Nephron progenitor cell (in vitro differentiated cells): ENCODE measurements around the gene OSBPL5.
A peak's percentile ranks its signal among the peaks of the same experiment; 100 is the strongest.

Source experiments
- DNase-seq: peaks from one replicate; pipeline ENCODE4 v3.0.0; 2021
- H3K27ac Mint-ChIP-seq: 2 replicates; pipeline ENCODE4 v1.8.0; 2021; ENCODE audit warnings: mild to moderate bottlenecking, moderate library complexity, mixed read lengths
- H3K27me3 Mint-ChIP-seq: 2 replicates; pipeline ENCODE4 v1.8.0; 2021; ENCODE audit warnings: mild to moderate bottlenecking, low read depth, mixed read lengths; ENCODE audit not compliant: poor library complexity
- H3K36me3 Mint-ChIP-seq: 2 replicates; pipeline ENCODE4 v1.8.0; 2021; ENCODE audit warnings: low read depth, mixed read lengths
- H3K4me1 Mint-ChIP-seq: 2 replicates; pipeline ENCODE4 v1.8.0; 2021; ENCODE audit warnings: mixed read lengths
- H3K4me3 Mint-ChIP-seq: 2 replicates; pipeline ENCODE4 v1.8.0; 2021; ENCODE audit warnings: mild to moderate bottlenecking, moderate library complexity, mixed read lengths
- H3K9me3 Mint-ChIP-seq: 2 replicates; pipeline ENCODE4 v1.8.0; 2021; ENCODE audit warnings: mild to moderate bottlenecking, moderate library complexity, mixed read lengths
- TF ChIP-seq, protein P1 (sequence below): fragments of 200-600 bp; sonication (generic); IDR thresholded peaks from 2 replicates; pipeline ENCODE4 v1.5.0; 2021; ENCODE audit warnings: antibody characterized with exemption

Gene OSBPL5

DNA sequence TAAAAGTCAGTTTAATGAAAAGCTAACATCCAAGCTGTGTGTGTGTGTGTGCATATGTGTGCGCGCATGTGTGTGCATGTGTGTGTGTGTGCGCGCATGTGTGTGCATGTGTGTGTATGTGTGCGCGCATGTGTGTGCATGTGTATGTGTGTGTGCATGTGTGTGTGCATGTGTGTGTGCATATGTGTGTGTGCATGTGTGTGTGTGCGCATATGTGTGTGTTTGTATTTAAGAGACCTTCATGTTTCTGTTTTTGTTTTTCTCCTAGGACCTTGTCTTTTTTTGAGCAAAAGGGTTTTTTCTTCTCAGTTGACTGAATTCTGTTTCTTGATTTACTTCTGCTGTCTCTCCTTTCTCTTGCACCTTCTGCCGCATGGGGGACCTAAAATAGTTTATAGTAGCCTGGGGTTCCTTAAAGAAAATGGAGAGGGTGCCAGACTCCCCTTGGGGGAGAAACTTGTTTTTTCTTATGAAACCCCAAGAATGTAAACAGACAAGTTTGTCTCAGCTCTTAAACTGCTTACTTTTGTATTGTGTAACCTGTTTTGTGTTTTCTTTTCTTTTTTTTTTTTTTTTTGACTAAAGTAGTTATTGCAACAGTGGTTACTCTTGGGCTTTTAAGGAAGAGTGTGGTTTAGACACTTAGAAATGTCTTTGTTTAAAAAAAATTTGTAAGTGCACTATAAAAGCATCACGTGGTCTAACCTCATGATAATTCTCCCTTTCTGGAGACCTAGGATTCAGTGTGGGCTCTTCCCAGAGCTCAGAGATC, 53.0 kb downstream of the OSBPL5 start:
- Mint-ChIP-seq H3K36me3 (peaks cover 68% of the 10 kb centered on the region), H3K27ac (no peak overlapping the region), H3K9me3 (peaks cover 56% of the 10 kb centered on the region), H3K4me3 (no peak overlapping the region), H3K27me3 (peaks cover 2% of the 10 kb centered on the region), H3K4me1 (no peaks in the 10 kb centered on the region)
- no peak for DNase-seq
- TF ChIP-seq, protein P1, sequence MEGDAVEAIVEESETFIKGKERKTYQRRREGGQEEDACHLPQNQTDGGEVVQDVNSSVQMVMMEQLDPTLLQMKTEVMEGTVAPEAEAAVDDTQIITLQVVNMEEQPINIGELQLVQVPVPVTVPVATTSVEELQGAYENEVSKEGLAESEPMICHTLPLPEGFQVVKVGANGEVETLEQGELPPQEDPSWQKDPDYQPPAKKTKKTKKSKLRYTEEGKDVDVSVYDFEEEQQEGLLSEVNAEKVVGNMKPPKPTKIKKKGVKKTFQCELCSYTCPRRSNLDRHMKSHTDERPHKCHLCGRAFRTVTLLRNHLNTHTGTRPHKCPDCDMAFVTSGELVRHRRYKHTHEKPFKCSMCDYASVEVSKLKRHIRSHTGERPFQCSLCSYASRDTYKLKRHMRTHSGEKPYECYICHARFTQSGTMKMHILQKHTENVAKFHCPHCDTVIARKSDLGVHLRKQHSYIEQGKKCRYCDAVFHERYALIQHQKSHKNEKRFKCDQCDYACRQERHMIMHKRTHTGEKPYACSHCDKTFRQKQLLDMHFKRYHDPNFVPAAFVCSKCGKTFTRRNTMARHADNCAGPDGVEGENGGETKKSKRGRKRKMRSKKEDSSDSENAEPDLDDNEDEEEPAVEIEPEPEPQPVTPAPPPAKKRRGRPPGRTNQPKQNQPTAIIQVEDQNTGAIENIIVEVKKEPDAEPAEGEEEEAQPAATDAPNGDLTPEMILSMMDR = no peak

DNA sequence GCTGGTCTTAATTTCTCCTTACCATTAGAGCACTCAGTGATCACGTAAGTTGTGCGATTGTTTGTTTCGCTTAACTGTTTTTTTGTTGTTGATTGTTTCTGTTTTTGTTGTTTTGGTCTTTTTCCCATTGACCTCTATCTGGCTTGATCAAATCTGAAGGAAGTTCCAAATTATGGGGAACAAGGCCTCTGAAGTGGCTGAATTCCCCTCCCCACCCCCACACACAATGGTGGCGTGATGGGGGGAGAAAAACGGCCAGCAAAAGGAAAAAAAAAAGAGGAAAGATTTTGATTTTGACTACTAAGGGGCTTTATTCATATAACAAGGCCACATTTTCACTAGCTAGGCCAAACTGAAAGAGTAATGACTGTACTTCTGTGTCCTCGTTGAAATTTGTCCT, 53.6 kb downstream of the OSBPL5 start:
- Mint-ChIP-seq H3K9me3 (peaks cover 51% of the 10 kb centered on the region), H3K4me1 (no peaks in the 10 kb centered on the region), H3K4me3 (no peak overlapping the region), H3K27me3 (peaks cover 2% of the 10 kb centered on the region), H3K36me3 (peaks cover 63% of the 10 kb centered on the region), H3K27ac (no peak overlapping the region)
- TF ChIP-seq, protein P1 = no peak
- no peak for DNase-seq

DNA sequence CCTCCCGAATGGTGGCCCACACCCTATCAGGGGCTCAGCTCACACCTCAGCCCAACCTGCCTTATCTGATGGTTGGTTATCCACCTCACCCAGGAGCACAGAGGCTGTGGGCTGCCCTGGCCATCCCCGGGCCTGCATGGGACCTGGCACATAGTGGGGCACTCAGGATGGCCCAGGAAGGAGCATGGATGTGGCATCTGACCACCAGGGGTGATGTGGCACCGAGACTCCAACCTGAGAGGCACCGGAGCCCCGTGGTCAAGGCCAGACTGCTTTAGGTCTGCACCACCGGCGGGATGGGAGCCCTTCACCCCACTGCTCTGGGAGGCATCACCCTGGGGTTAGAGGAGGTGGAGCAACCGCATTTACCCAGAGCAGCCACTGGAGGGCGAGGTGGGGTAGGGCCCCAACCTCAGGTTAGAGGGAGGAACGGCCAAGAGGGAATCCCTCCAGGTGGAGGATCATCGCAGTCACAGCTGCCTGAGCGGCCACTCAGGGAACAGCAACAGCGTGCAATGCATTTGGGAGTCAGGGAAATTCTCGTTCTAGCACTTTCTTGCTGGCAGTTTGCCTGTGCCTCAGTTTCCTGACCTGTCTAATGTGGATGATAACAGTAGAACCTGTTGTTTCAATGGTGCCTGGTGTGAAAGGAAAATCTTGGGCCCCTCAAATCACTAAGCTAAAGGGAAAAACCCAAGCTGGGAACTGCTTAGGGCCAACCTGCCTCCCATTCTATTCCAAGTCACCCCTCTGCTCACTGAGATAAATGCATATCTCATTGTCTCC, 55.0 kb downstream of the OSBPL5 start:
- H3K36me3 Mint-ChIP-seq = peaks cover 53% of the 10 kb centered on the region
- TF ChIP-seq, protein P1 = peak; percentile 34
- no peaks in the 10 kb centered on the region for H3K4me1 Mint-ChIP-seq
- peaks cover 39% of the 10 kb centered on the region for H3K9me3 Mint-ChIP-seq
- H3K27me3 Mint-ChIP-seq = peaks cover 2% of the 10 kb centered on the region
- peak; percentile 39 for DNase-seq
- no peak overlapping the region for H3K4me3 Mint-ChIP-seq
- no peak overlapping the region for H3K27ac Mint-ChIP-seq

DNA sequence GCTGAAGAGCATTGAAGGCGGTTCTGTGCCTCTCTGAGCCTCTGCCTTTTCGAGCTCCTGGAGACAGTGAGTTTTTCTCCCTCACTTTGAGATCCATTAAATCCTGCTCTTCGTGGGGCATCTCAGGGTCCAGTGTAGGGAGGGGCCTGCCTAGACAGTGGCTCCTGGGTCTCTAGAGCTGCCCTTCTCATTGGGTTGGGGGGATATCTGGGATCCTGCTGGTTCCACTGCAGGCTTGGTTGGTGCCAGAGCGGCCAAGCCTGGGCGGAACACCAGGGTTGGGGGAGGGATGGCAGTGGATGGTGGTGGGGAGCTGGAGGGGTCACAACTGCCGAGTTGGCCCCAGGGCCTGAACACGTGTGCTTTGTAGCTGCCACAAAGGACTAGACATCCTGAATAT, 55.7 kb downstream of the OSBPL5 start:
- Mint-ChIP-seq H3K27me3 (peaks cover 2% of the 10 kb centered on the region), H3K4me3 (no peak overlapping the region), H3K4me1 (no peaks in the 10 kb centered on the region), H3K9me3 (peaks cover 33% of the 10 kb centered on the region), H3K27ac (no peak overlapping the region), H3K36me3 (peaks cover 48% of the 10 kb centered on the region)
- DNase-seq = no peak
- TF ChIP-seq, protein P1 = no peak

DNA sequence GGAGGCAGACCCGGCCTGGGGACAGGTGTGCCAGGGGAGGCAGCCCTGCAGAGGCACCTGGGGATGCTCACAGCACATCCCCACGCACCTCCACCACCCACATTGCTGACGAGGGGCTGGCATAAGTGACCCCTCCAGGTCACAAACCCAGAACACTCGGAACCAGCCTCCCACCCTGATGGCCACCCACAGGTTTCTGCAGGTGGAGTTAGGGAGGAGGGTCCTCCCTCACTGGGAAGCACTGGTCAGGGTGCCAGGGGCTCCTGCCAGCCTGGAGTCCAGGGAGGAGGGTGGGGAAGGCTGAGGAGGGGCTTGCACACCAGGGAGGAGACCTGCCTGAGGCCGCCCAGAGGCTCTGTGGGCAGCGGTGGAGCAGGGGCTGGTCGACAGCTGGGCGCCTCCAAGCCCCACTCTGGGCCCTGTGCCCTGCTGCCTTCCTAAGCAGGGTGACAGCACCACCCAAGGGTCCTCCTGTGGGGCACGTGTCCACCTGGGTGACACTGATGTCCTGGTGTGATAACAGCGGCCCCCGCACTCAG, 56.9 kb downstream of the OSBPL5 start:
- Mint-ChIP-seq H3K36me3 (peaks cover 36% of the 10 kb centered on the region), H3K27me3 (no peaks in the 10 kb centered on the region), H3K4me1 (no peaks in the 10 kb centered on the region), H3K4me3 (no peak overlapping the region), H3K27ac (no peak overlapping the region), H3K9me3 (peaks cover 21% of the 10 kb centered on the region)
- TF ChIP-seq, protein P1 = no peak
- no peak for DNase-seq
